Panc1 (cell line): ENCODE measurements around the gene AADAT.

Experiments
- SIN3A ChIP-seq: IDR thresholded peaks from 2 replicates; pipeline ENCODE4 v1.6.1; 2012; ENCODE audit warnings: low read depth, mild to moderate bottlenecking, low read length, moderate library complexity, borderline replicate concordance; ENCODE audit not compliant: insufficient read depth
- TCF7L2 ChIP-seq: IDR thresholded peaks from 2 replicates; pipeline ENCODE4 v1.6.1; 2011; ENCODE audit warnings: mild to moderate bottlenecking, low read depth, low read length, inconsistent platforms
- TF ChIP-seq, protein P1 (sequence below): fragments of 450-650 bp; IDR thresholded peaks from 2 replicates; pipeline ENCODE4 v1.5.1; 2017; ENCODE audit warnings: mild to moderate bottlenecking

DNA sequence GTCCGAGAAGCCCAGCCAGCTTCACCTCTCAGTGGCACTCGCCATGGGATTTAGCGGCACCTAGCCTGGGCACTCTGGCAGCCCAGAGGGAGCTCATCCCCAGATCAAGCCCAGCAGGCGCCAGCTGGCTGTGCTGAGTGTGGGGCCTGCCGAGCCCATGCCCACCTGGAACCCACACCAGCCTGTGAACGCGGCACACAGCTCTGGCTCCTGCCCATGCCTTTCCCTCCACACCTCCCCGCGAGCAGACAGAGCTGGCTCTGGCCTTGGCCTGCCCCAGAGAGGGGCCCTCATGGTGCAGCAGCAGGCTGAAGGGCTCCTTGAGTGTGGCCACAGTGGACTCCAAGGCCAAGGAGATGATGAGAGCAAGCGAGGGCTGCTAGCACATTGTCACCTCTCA is 38.0 kb upstream of the AADAT start:
- TF ChIP-seq, protein P1, sequence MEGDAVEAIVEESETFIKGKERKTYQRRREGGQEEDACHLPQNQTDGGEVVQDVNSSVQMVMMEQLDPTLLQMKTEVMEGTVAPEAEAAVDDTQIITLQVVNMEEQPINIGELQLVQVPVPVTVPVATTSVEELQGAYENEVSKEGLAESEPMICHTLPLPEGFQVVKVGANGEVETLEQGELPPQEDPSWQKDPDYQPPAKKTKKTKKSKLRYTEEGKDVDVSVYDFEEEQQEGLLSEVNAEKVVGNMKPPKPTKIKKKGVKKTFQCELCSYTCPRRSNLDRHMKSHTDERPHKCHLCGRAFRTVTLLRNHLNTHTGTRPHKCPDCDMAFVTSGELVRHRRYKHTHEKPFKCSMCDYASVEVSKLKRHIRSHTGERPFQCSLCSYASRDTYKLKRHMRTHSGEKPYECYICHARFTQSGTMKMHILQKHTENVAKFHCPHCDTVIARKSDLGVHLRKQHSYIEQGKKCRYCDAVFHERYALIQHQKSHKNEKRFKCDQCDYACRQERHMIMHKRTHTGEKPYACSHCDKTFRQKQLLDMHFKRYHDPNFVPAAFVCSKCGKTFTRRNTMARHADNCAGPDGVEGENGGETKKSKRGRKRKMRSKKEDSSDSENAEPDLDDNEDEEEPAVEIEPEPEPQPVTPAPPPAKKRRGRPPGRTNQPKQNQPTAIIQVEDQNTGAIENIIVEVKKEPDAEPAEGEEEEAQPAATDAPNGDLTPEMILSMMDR, result no peak
- TF ChIP-seq TCF7L2 (no peak), SIN3A (no peak)
